Activated CD4-positive, alpha-beta T cell treated with anti-CD3 and anti-CD28 coated beads, Interleukin-2, Interleukin-4, amounts not matched to agents 100 ng/mL and 50 ng/mL, durations not matched to agents 16 hours and 8 hours (primary cell): ENCODE results near the gene KCTD3.

ENCODE experiments used
- DNase-seq: peaks from one replicate; pipeline ENCODE4 v3.0.0-alpha.2; 2020; ENCODE audit warnings: low spot score

Gene KCTD3

DNA sequence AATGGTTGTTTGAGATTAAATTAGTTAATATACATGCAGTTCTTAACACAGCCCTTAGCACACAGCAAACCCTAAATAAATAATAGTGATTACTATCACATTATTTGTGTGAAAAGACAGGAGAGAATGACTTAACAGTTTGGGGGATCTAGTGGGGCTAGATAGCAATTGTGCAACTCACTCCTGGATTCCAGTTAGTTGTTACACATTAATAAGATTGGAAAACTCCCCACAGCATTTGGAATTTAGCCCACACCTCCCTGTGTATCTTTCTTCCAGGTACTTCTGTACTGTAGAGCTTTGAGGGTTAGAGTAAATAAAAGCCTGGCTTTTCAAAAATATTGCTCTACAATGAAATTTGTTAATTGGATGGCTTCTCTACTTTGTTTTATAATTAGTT lies 93.2 kb downstream of the KCTD3 start:
- no peak for DNase-seq

DNA sequence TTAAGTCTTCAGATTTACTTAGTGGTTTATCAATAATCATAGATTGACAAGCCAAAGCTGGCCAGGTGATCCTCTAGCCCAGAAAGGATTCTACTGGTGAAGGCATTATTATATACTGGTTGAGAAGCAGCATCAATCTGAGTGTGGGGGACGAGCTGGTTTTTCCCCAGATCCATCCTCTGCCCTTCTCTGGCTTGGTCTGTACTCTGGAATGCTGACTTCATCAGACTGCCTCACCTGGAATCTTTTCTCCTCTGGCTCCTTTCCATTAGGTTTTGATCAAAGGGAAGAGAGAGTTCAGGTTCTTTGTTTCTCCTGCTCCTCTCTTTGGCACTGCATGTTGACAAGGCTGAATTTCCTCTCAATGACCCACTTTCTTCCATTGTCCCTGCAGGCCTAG lies 93.9 kb downstream of the KCTD3 start:
- no peak for DNase-seq

DNA sequence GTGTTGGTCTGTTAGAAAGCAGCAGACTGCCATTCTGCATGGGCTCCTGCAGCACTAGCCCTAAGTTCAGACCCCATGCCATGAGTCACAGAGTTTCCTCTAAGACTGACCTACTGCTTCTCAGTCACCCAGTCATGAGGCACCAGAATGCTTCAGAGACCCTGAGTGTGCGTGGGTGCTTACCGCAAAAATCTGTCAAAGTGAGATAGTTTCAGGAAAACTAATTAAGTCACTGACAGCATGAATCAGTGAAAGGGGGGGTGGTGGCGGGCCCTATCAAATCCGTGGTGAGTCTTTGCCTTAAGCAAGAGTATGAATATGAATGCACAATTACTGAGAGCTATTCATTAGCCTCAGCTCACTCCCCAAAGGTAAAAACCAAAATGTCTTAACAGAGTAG lies 98.1 kb downstream of the KCTD3 start:
- DNase-seq = no peak

DNA sequence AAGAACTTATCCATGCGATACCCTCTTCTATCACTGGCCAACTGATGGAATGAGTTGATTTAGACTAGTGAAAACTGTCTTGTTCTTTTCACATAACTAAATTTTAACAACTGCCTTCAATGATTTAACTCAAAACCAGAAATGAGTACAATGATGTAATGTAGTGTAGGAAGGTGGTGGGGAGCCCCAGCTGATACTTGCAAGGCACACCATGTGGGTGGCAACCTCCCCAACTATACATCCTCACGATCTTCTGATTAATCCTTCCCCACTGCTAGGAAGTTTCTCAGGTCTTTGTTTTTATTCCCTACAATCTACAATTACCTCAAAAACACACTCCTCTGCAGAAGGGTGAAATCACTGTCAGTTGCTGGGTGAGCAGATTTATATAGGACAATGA lies 100.7 kb downstream of the KCTD3 start:
- DNase-seq = no peak

DNA sequence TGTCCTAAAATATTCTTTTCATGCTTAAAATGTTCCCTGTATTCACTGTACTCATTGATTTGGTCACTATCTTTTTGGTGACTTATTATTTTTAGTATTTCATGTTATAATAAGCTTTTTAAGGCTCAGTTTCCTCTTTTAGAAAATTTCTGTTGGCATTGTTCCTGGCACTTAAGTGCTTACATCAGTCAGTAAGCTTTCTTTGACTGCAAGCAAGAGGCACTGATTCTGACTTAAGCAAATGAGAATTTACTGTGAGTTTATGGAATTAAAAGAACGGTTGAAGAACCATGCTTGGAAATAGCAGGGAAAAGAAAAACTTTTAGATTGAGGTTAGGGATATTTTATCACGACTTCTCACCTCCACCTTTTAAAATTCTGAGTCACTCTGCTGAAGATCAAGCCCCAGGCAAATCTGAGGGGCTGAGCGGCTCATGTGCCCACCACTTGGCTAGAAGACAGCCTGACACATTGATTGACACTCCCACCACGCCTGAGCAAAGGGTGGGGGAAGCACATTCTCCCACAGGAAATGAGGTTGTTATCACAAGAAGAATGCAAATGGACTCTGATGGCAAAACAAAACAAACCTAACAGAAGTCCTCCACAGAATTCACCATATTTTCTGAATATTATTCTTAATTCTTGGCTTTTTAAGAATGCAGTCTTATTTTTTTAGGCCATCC lies 102.8 kb downstream of the KCTD3 start:
- no peak for DNase-seq
